GM19468 (cell line): Measurements from ENCODE around the gene AOC1.
"Not testable (repeated sequence)": the region's sequence is repeated elsewhere in the genome, so short reads cannot be mapped to it uniquely, and the experiment has no call there.

Experiments used
- ATAC-seq: cut with Tn5 transposase; IDR thresholded peaks from one replicate; pipeline ENCODE4 v1.9.1; 2021; ENCODE audit warnings: mild to moderate bottlenecking, moderate library complexity, moderate number of reproducible peaks; ENCODE audit not compliant: unreplicated experiment; ENCODE audit errors: extremely low read depth

Gene AOC1

GRCh38 chr7:150852371-150852905 lies at the start of gene AOC1:
Gene AOC1, plus strand, starts transcription at chr7:150852517. Its CDS starts 3,954 bp downstream, at chr7:150856471.
- ATAC-seq, result no peak

- ATAC-seq, result no peak
Measured at GRCh38 chr7:150803161-150803860, 49.0 kb upstream of the AOC1 start.

- no peak for ATAC-seq
Measured at GRCh38 chr7:150804802-150805201, 47.5 kb upstream of the AOC1 start.

- ATAC-seq, result no peak
Measured at GRCh38 chr7:150805864-150806263, 46.5 kb upstream of the AOC1 start.

- no peak for ATAC-seq
Measured at GRCh38 chr7:150806454-150806853, 45.9 kb upstream of the AOC1 start.

GRCh38 chr7:150806863-150807262 lies 45.5 kb upstream of the AOC1 start:
- no peak for ATAC-seq

GRCh38 chr7:150807616-150808438 lies 44.5 kb upstream of the AOC1 start:
- not testable (repeated sequence) for ATAC-seq

- no peak for ATAC-seq
Measured at GRCh38 chr7:150814328-150815001, 37.9 kb upstream of the AOC1 start.

GRCh38 chr7:150818971-150819370 lies 33.3 kb upstream of the AOC1 start:
- no peak for ATAC-seq

- no peak for ATAC-seq
Measured at GRCh38 chr7:150820148-150820547, 32.2 kb upstream of the AOC1 start.

GRCh38 chr7:150820578-150821198 lies 31.6 kb upstream of the AOC1 start:
- ATAC-seq, result no peak

- ATAC-seq, result no peak
Measured at GRCh38 chr7:150823043-150823442, 29.3 kb upstream of the AOC1 start.

GRCh38 chr7:150823484-150824126 lies 28.7 kb upstream of the AOC1 start:
- ATAC-seq, result no peak

GRCh38 chr7:150824379-150825177 lies 27.7 kb upstream of the AOC1 start:
- no peak for ATAC-seq

GRCh38 chr7:150826061-150826849 lies 26.1 kb upstream of the AOC1 start:
- ATAC-seq, result no peak

GRCh38 chr7:150828384-150828783 lies 23.9 kb upstream of the AOC1 start:
- no peak for ATAC-seq

GRCh38 chr7:150829426-150829825 lies 22.9 kb upstream of the AOC1 start:
- no peak for ATAC-seq

- no peak for ATAC-seq
Measured at GRCh38 chr7:150830937-150831336, 21.4 kb upstream of the AOC1 start.
